Gastroesophageal sphincter (tissue), 4 donors: ENCODE data around the gene MTCL1. TPM values are rescaled to one million over a fixed set of nuclear protein-coding genes. Genes with fewer than 3 reads are reported as not detected.

ENCODE experiments used
- ATAC-seq: fragments of 150-250 bp; one replicate; pipeline ENCODE4 v1.9.1; 2016; ENCODE audit warnings: mild to moderate bottlenecking, moderate library complexity
- H3K27ac ChIP-seq, 4 donors: fragments of 200-600 bp; sonication (generic) in 3 of 4; 1 replicate in 3 of 4; 2 replicates in 1 of 4; pipeline ENCODE4 v1.5.1; 2016 to 2019
- H3K27me3 ChIP-seq: fragments of 200-600 bp; sonication (generic); one replicate; pipeline ENCODE4 v1.5.1; 2019
- H3K36me3 ChIP-seq, 2 donors: fragments of 200-600 bp; sonication (generic); one replicate each; pipeline ENCODE4 v1.5.1; 2019; ENCODE audit warnings: control low read depth in 1 of 2
- H3K4me1 ChIP-seq, 3 donors: fragments of 200-600 bp; sonication (generic); 1 replicate in 2 of 3; 2 replicates in 1 of 3; pipeline ENCODE4 v1.5.1; 2016 to 2019; ENCODE audit warnings: control low read depth in 2 of 3
- H3K4me3 ChIP-seq, 2 donors: fragments of 200-600 bp; sonication (generic); one replicate each; pipeline ENCODE4 v1.5.1; 2019; ENCODE audit warnings: mild to moderate bottlenecking in 1 of 2, moderate library complexity in 1 of 2
- H3K9me3 ChIP-seq, 3 donors: fragments of 200-600 bp; sonication (generic); one replicate each; pipeline ENCODE4 v1.5.1; 2017 to 2019; ENCODE audit warnings: control low read depth in 2 of 3
- CTCF ChIP-seq, 4 experiments: fragments of 200-600 bp in 2 of 4; fragments of 450-650 bp in 2 of 4; sonication (generic) in 1 of 4; IDR thresholded peaks; one replicate each; pipeline ENCODE4 v1.5.1; 2017 to 2019; ENCODE audit warnings: antibody characterized with exemption in 4 of 4, mild to moderate bottlenecking in 2 of 4, moderate library complexity in 2 of 4
- EP300 ChIP-seq: sonication (generic); formaldehyde crosslinking; IDR thresholded peaks from one replicate; pipeline ENCODE4 v1.6.1; 2017; ENCODE audit warnings: antibody characterized with exemption, mild to moderate bottlenecking
- POLR2A ChIP-seq, 2 donors: fragments of 450-650 bp; IDR thresholded peaks; one replicate each; pipeline ENCODE4 v1.6.1; 2017; ENCODE audit warnings: antibody characterized with exemption in 2 of 2, mild to moderate bottlenecking in 2 of 2, moderate library complexity in 1 of 2
- POLR2AphosphoS5 ChIP-seq: sonication (generic); formaldehyde crosslinking; IDR thresholded peaks from one replicate; pipeline ENCODE4 v1.6.1; 2017; ENCODE audit warnings: antibody characterized with exemption
- WGBS, 2 donors: methylation state at CpG; one replicate each; pipeline ENCODE4 v1.1.5; 2018; ENCODE audit warnings: low coverage in 1 of 2; 5-methylcytosine and 5-hydroxymethylcytosine counted together
- total RNA-seq, 4 donors: library from RNA; depleted of rRNA; stranded (reverse); fragments of >200 nt; gene quantifications; one replicate each; pipeline ENCODE4 v1.1.0, GENCODE V29; 2016

Gene MTCL1
- total RNA-seq, 4 donors from 2014 or later = 35.0 to 68.0 (median 51.4) TPM

- H3K27me3 ChIP-seq = no peaks in the 10 kb centered on the region
- TF ChIP-seq CTCF (IDR thresholded peaks at IDR 0.05) = no peak
- no peak for TF ChIP-seq POLR2AphosphoS5
- no peak for TF ChIP-seq POLR2A (IDR thresholded peaks at IDR 0.05)
- TF ChIP-seq EP300 = no peak
- H3K36me3 ChIP-seq = no peaks in the 10 kb centered on the region
- WGBS, 2 donors = 83 to 100% methylated on average over 1 to 5 of the region's 5 CpGs
- H3K9me3 ChIP-seq = no peaks in the 10 kb centered on the region
- ATAC-seq = no peak
- no peak overlapping the region for H3K4me3 ChIP-seq
- no peaks in the 10 kb centered on the region for H3K4me1 ChIP-seq
- H3K27ac ChIP-seq = no peak overlapping the region
Observed at GRCh38 chr18:8870528-8870927, 165.2 kb downstream of the MTCL1 start.

- no peak for ATAC-seq
Observed at GRCh38 chr18:8871489-8871888, 166.1 kb downstream of the MTCL1 start.

GRCh38 chr18:8874872-8875271 is 169.5 kb downstream of the MTCL1 start:
- TF ChIP-seq POLR2AphosphoS5 = no peak
- TF ChIP-seq EP300 = no peak
- TF ChIP-seq POLR2A (IDR thresholded peaks at IDR 0.05) = no peak
- TF ChIP-seq CTCF (IDR thresholded peaks at IDR 0.05) = no peak
- no peak overlapping the region for H3K27ac ChIP-seq
- no peak overlapping the region for H3K4me3 ChIP-seq
- H3K27me3 ChIP-seq = no peaks in the 10 kb centered on the region
- no peaks in the 10 kb centered on the region for H3K4me1 ChIP-seq
- no peaks in the 10 kb centered on the region for H3K36me3 ChIP-seq
- WGBS, 2 donors = 89 to 93% methylated on average over 3 of the region's 7 CpGs
- ATAC-seq = no peak
- H3K9me3 ChIP-seq = no peaks in the 10 kb centered on the region

More at GRCh38 chr18:8871489-8871888, 166.1 kb downstream of the MTCL1 start:
- Histone ChIP-seq H3K4me3 (no peak overlapping the region), H3K9me3 (no peaks in the 10 kb centered on the region), H3K36me3 (no peaks in the 10 kb centered on the region), H3K27ac (no peak overlapping the region), H3K27me3 (no peaks in the 10 kb centered on the region), H3K4me1 (no peaks in the 10 kb centered on the region)
- WGBS, 2 donors = no CpG with 5 or more reads among the region's 1 CpG
- TF ChIP-seq POLR2A (IDR thresholded peaks at IDR 0.05) (no peak), POLR2AphosphoS5 (no peak), EP300 (no peak), CTCF (IDR thresholded peaks at IDR 0.05) (no peak)

- no peaks in the 10 kb centered on the region for H3K27me3 ChIP-seq
- H3K36me3 ChIP-seq = no peaks in the 10 kb centered on the region
- no peak overlapping the region for H3K27ac ChIP-seq
- H3K4me3 ChIP-seq = no peak overlapping the region
- WGBS, 2 donors = 87 to 90% methylated on average over 3 to 5 of the region's 5 CpGs
- H3K4me1 ChIP-seq = no peaks in the 10 kb centered on the region
- TF ChIP-seq POLR2A (IDR thresholded peaks at IDR 0.05) (no peak), CTCF (IDR thresholded peaks at IDR 0.05) (no peak), POLR2AphosphoS5 (no peak), EP300 (no peak)
- ATAC-seq = no peak
- peaks cover 0 to 2% (median 0%) of the 10 kb centered on the region in 3 donors for H3K9me3 ChIP-seq
Observed at GRCh38 chr18:8876887-8877286, 171.5 kb downstream of the MTCL1 start.

- TF ChIP-seq POLR2A (IDR thresholded peaks at IDR 0.05) (no peak), POLR2AphosphoS5 (no peak), CTCF (IDR thresholded peaks at IDR 0.05) (no peak), EP300 (no peak)
- Histone ChIP-seq H3K27ac (no peak overlapping the region), H3K4me3 (no peak overlapping the region), H3K9me3 (peaks cover 0 to 23% (median 0%) of the 10 kb centered on the region in 3 donors), H3K27me3 (no peaks in the 10 kb centered on the region), H3K4me1 (no peaks in the 10 kb centered on the region), H3K36me3 (no peaks in the 10 kb centered on the region)
- whole genome bisulfite sequencing, 2 donors = 100% methylated on average over 1 of the region's 1 CpG; no CpG with 5 or more reads in 1 of the 2 donors
- ATAC-seq = no peak
Observed at GRCh38 chr18:8881103-8881502, 175.7 kb downstream of the MTCL1 start.
